ENCODE measurements around the gene MYCN.

DNA sequence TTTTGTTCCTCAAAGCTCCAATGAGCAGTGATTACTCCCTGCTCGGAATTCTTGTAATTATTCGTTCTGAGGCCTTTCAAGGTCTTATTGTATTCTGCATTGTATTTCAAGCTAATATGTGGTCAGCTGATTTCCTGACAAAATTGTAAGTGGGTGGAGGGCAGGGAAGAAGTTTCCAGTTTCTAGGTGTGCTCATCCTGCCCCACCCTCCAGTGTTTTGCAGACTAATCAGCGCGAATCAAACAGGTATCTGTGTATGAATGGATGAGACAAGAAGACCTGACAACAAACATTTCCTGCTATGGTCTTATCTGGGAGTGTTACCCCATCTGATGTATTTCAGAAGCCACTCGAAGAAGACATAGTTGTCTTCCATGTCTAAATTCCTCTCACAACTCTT is 35.3 kb downstream of the MYCN start:
- TF ChIP-seq CTCF (IDR thresholded peaks at IDR 0.05; ENCODE audit: insufficient read depth, low read length, poor library complexity, severe bottlenecking) (no peak), EZH2phosphoT487 (conservative IDR thresholded peaks at IDR 0.05; ENCODE audit: low read length) (no peak)
